Ectodermal cell (in vitro differentiated cells): ENCODE data around the gene PEAK1.

ENCODE experiments used
- H3K27ac ChIP-seq: 2 replicates; pipeline ENCODE4 v1.7.0; 2013; ENCODE audit warnings: mild to moderate bottlenecking, low read depth, low read length; ENCODE audit not compliant: insufficient read depth, poor library complexity, severe bottlenecking
- H3K27me3 ChIP-seq: 2 replicates; pipeline ENCODE4 v1.7.0; 2013; ENCODE audit warnings: mild to moderate bottlenecking, low read length; ENCODE audit not compliant: insufficient read depth, control insufficient read depth, poor library complexity, severe bottlenecking
- H3K36me3 ChIP-seq: one replicate; pipeline ENCODE4 v1.7.0; 2013; ENCODE audit warnings: low read length; ENCODE audit not compliant: control insufficient read depth, insufficient read depth
- H3K4me1 ChIP-seq: one replicate; pipeline ENCODE4 v1.7.0; 2013; ENCODE audit warnings: low read length; ENCODE audit not compliant: control insufficient read depth, insufficient read depth
- H3K4me3 ChIP-seq: 2 replicates; pipeline ENCODE4 v1.7.0; 2013; ENCODE audit warnings: low read depth, low read length, control low read depth; ENCODE audit not compliant: insufficient read depth
- H3K9me3 ChIP-seq: 2 replicates; pipeline ENCODE4 v1.7.0; 2013; ENCODE audit warnings: mild to moderate bottlenecking, low read length, moderate library complexity; ENCODE audit not compliant: control insufficient read depth
- WGBS, 2 experiments: methylation state at CpG; one replicate each; pipeline ENCODE4 v1.1.7; 2013; ENCODE audit warnings: missing lambda C conversion rate in 2 of 2; 5-methylcytosine and 5-hydroxymethylcytosine counted together

The PEAK1 gene

GRCh38 chr15:77455696-77456321 is 35.9 kb upstream of the PEAK1 start:
- Histone ChIP-seq H3K4me3 (no peak overlapping the region), H3K36me3 (peaks cover under 1% of the 10 kb centered on the region), H3K27me3 (no peaks in the 10 kb centered on the region), H3K9me3 (peaks cover 1% of the 10 kb centered on the region), H3K4me1 (peaks cover 7% of the 10 kb centered on the region), H3K27ac (no peak overlapping the region)
- WGBS, 2 experiments, result 89 to 99% methylated on average over 3 of the region's 3 CpGs

GRCh38 chr15:77454951-77455350 is 35.0 kb upstream of the PEAK1 start:
- Histone ChIP-seq H3K27me3 (no peaks in the 10 kb centered on the region), H3K27ac (no peak overlapping the region), H3K9me3 (peaks cover 2% of the 10 kb centered on the region), H3K4me3 (no peak overlapping the region), H3K36me3 (peaks cover 7% of the 10 kb centered on the region), H3K4me1 (peaks cover 7% of the 10 kb centered on the region)

GRCh38 chr15:77454265-77454664 is 34.4 kb upstream of the PEAK1 start:
- H3K27me3 ChIP-seq, result no peaks in the 10 kb centered on the region
- H3K4me3 ChIP-seq, result no peak overlapping the region
- WGBS, 2 experiments, result 94 to 100% methylated on average over 1 of the region's 1 CpG
- no peak overlapping the region for H3K27ac ChIP-seq
- peaks cover 7% of the 10 kb centered on the region for H3K36me3 ChIP-seq
- H3K4me1 ChIP-seq, result peaks cover 7% of the 10 kb centered on the region
- H3K9me3 ChIP-seq, result peaks cover 2% of the 10 kb centered on the region

- Histone ChIP-seq H3K4me1 (no peaks in the 10 kb centered on the region), H3K36me3 (peaks cover 7% of the 10 kb centered on the region), H3K27ac (no peak overlapping the region), H3K4me3 (no peak overlapping the region), H3K27me3 (no peaks in the 10 kb centered on the region), H3K9me3 (peaks cover 2% of the 10 kb centered on the region)
- 95% methylated on average over 2 to 3 of the region's 4 CpGs for WGBS, 2 experiments
These were observed 27.0 kb upstream of the PEAK1 start for GRCh38 chr15:77446840-77447390.

GRCh38 chr15:77440378-77440999 is 20.6 kb upstream of the PEAK1 start:
- Histone ChIP-seq H3K9me3 (no peaks in the 10 kb centered on the region), H3K27me3 (no peaks in the 10 kb centered on the region), H3K4me1 (no peaks in the 10 kb centered on the region), H3K4me3 (no peak overlapping the region), H3K27ac (no peak overlapping the region), H3K36me3 (no peaks in the 10 kb centered on the region)
- WGBS, 2 experiments, result 97% methylated on average over 3 of the region's 3 CpGs

- Histone ChIP-seq H3K27me3 (no peaks in the 10 kb centered on the region), H3K36me3 (no peaks in the 10 kb centered on the region), H3K4me3 (no peak overlapping the region), H3K9me3 (no peaks in the 10 kb centered on the region), H3K4me1 (no peaks in the 10 kb centered on the region), H3K27ac (no peak overlapping the region)
- WGBS, 2 experiments, result 91 to 98% methylated on average over 4 of the region's 4 CpGs
These were observed 17.4 kb upstream of the PEAK1 start for GRCh38 chr15:77437264-77437663.

GRCh38 chr15:77436822-77437221 is 16.9 kb upstream of the PEAK1 start:
- Histone ChIP-seq H3K27me3 (no peaks in the 10 kb centered on the region), H3K36me3 (no peaks in the 10 kb centered on the region), H3K4me1 (no peaks in the 10 kb centered on the region), H3K4me3 (no peak overlapping the region), H3K27ac (no peak overlapping the region), H3K9me3 (no peaks in the 10 kb centered on the region)
- WGBS, 2 experiments, result 94 to 97% methylated on average over 2 of the region's 2 CpGs

GRCh38 chr15:77430652-77431051 is 10.7 kb upstream of the PEAK1 start:
- 89 to 93% methylated on average over 2 of the region's 2 CpGs for WGBS, 2 experiments

GRCh38 chr15:77430213-77430612 is 10.3 kb upstream of the PEAK1 start:
- Histone ChIP-seq H3K27me3 (no peaks in the 10 kb centered on the region), H3K36me3 (no peaks in the 10 kb centered on the region), H3K4me3 (no peak overlapping the region), H3K27ac (no peak overlapping the region), H3K9me3 (no peaks in the 10 kb centered on the region), H3K4me1 (no peaks in the 10 kb centered on the region)
- 100% methylated on average over 1 to 2 of the region's 2 CpGs for WGBS, 2 experiments

More at GRCh38 chr15:77430652-77431051, 10.7 kb upstream of the PEAK1 start:
- H3K27me3 ChIP-seq, result no peaks in the 10 kb centered on the region
- H3K27ac ChIP-seq, result no peak overlapping the region
- no peak overlapping the region for H3K4me3 ChIP-seq
- no peaks in the 10 kb centered on the region for H3K9me3 ChIP-seq
- no peaks in the 10 kb centered on the region for H3K36me3 ChIP-seq
- no peaks in the 10 kb centered on the region for H3K4me1 ChIP-seq

- 94 to 100% methylated on average over 1 of the region's 1 CpG for WGBS, 2 experiments
- no peak overlapping the region for H3K27ac ChIP-seq
- H3K9me3 ChIP-seq, result no peaks in the 10 kb centered on the region
- H3K36me3 ChIP-seq, result no peaks in the 10 kb centered on the region
- no peak overlapping the region for H3K4me3 ChIP-seq
- no peaks in the 10 kb centered on the region for H3K27me3 ChIP-seq
- no peaks in the 10 kb centered on the region for H3K4me1 ChIP-seq
These were observed 7.0 kb upstream of the PEAK1 start for GRCh38 chr15:77426871-77427270.
